Measurements from ENCODE around the gene FOXS1. TPM values are rescaled to one million over a fixed set of nuclear protein-coding genes. Genes with fewer than 3 reads are reported as not detected.

FOXS1 gene
- total RNA-seq, 1 donor from 2014 or later = not detected

DNA sequence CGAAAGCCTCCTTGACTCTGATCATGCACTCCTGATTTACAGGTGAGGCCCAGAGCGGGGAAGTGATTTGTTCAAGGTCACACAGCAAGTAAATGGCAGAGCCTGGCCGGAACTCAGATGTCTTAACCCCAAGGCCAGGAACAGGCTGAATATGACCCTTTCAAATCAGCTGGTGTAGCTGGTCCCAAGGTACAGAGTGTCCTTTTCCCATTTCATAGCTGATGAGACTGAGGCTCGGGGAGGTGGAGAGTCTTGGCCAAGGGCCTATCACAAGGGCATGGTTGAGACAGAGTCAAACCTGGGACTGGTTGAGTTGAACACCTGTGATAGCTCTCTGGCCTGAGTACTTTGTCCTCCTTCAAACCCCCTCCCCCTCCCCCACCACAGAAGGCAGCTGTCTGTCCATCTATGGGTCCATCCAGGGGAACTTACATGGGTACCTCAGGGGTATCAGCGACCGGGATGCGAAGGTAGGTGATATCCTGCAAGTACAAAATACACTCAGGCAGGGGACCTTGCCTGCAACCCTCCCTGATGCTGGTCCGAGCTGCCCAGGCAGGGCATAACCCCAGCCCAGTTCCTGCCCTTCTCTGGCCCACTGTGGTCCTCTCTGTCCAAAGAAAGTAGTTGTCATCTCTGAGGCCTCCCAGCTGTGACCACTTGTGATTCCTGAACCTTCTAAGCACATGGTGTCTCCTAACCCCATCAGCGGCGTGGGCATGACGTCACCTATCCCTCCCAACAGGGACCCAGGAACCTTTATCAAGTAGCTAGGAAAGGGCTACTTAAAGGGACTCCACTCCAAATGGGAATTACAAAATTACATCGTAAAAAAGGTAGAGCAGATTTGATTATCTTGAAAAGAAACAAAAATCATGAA is 19.4 kb upstream of the FOXS1 start:
- Mint-ChIP-seq H3K36me3 (ENCODE audit: low read depth) (peaks cover 2% of the 10 kb centered on the region), H3K9me3 (no peaks in the 10 kb centered on the region), H3K27ac (no peak overlapping the region), H3K4me1 (peaks cover 34% of the 10 kb centered on the region), H3K27me3 (peaks cover 8% of the 10 kb centered on the region), H3K4me3 (no peak overlapping the region)
- no peak for ATAC-seq (ENCODE audit: low read depth)
- intact Hi-C loops (cut with micrococcal nuclease) = loop anchor here (5.0 kb wide), 1 partner anchor 33 kb away; no protein-coding TSS in a partner anchor
- DNase-seq = no peak
- TF ChIP-seq, protein P1, sequence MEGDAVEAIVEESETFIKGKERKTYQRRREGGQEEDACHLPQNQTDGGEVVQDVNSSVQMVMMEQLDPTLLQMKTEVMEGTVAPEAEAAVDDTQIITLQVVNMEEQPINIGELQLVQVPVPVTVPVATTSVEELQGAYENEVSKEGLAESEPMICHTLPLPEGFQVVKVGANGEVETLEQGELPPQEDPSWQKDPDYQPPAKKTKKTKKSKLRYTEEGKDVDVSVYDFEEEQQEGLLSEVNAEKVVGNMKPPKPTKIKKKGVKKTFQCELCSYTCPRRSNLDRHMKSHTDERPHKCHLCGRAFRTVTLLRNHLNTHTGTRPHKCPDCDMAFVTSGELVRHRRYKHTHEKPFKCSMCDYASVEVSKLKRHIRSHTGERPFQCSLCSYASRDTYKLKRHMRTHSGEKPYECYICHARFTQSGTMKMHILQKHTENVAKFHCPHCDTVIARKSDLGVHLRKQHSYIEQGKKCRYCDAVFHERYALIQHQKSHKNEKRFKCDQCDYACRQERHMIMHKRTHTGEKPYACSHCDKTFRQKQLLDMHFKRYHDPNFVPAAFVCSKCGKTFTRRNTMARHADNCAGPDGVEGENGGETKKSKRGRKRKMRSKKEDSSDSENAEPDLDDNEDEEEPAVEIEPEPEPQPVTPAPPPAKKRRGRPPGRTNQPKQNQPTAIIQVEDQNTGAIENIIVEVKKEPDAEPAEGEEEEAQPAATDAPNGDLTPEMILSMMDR (IDR thresholded peaks at IDR 0.05) = no peak
- CTCF ChIA-PET = interaction anchor here (1.0 kb wide), 2 partner anchors 8 to 15 kb away, joined by 3 read pairs; no protein-coding TSS in a partner anchor
- POLR2A ChIA-PET = no interaction called here

DNA sequence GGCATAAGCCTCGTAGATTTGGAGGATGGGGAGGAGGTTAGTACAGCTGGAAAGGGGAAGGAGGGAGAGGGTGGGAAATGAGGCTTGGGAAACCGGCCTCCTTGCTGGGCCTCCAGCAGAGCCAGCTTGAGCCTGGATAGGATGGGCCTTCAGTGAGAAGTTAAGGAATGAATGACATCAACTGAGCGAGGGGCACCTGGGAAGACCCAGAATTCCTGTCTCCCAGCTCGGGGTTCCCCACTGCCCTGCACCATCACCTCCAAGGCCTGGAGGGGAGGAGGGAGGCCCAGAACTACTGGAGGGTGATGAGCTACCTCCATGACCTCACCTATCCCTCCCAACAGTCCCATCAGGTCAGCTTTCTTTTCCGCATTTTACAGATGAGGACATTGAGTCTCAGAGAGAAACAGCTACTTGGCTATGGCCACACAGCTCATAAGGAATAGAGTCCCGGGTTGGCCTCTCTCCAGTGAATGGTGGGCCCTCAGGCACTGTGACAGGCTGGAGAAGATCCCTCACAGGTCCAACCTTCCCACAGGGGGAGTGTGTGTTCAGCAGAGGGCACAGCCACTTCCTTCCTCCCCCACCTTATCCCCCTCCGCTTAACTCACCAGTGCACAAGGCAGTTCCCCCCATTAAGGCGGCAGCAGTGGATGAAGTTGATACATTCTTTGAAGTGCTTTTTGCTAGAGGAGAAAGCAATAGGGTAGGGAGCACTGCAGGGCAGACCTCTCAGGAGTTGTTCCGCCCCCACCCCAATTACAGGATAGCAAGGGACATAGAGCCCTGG is 18.1 kb upstream of the FOXS1 start:
- intact Hi-C loops (cut with micrococcal nuclease) = loop anchor here (5.0 kb wide), 1 partner anchor 34 kb away; no protein-coding TSS in a partner anchor
- Mint-ChIP-seq H3K36me3 (ENCODE audit: low read depth) (no peaks in the 10 kb centered on the region), H3K4me3 (no peak overlapping the region), H3K27ac (no peak overlapping the region), H3K4me1 (peaks cover 24% of the 10 kb centered on the region), H3K9me3 (no peaks in the 10 kb centered on the region), H3K27me3 (peaks cover 8% of the 10 kb centered on the region)
- POLR2A ChIA-PET = interaction anchor here (0.6 kb wide), 2 partner anchors 89 to 290 kb away, joined by 3 to 4 read pairs; no protein-coding TSS in a partner anchor
- CTCF ChIA-PET = interaction anchor here (1.1 to 1.3 kb wide), 2 partner anchors 11 to 228 kb away, joined by 3 to 4 read pairs; no protein-coding TSS in a partner anchor
- DNase-seq (no peak), ATAC-seq (ENCODE audit: low read depth) (no peak)
- TF ChIP-seq, protein P1 (IDR thresholded peaks at IDR 0.05) = no peak

DNA sequence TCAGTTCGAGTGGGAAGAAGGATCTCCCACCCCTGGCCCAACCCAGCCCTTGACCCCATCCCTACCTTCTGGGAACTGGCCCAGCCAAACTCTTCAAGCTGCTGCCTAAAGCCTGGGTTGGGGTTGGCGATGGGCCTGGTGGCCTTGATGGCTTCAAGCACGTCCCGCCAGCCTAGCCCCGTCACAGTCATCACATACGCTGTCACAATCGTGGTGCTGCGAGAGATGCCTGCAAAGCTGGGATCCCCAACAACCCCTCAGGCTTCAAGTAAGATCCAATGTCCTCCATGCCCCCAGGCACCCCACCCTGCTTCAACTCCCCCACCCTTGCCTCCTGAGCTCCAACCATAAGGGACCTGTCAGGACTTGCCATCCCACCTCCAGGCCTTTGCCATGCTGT is 17.1 kb upstream of the FOXS1 start:
- ChIA-PET POLR2A (interaction anchor here (0.6 kb wide), 2 partner anchors 90 to 289 kb away, joined by 3 to 4 read pairs; no protein-coding TSS in a partner anchor), CTCF (interaction anchor here (0.8 to 1.3 kb wide), 2 partner anchors 16 to 229 kb away, joined by 3 read pairs; no protein-coding TSS in a partner anchor)
- H3K4me3 Mint-ChIP-seq = no peak overlapping the region

DNA sequence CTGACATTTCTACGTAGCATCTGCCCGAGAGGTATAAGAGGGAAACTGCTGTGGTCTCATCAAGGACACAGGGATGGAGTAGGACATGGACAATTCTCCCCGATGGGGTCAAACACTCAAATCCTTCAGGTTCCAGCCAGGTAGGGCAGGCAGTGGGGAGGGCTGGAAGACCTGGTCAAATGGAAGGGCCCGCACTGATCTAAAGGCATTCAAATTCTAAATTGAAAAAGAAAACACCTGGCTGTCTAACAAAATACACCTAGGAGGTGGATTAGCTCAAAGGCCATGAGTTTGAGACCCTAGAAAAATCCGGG is 16.7 kb upstream of the FOXS1 start:
- Mint-ChIP-seq H3K4me1 (peaks cover 21% of the 10 kb centered on the region), H3K27me3 (peaks cover 6% of the 10 kb centered on the region), H3K9me3 (no peaks in the 10 kb centered on the region), H3K27ac (no peak overlapping the region), H3K36me3 (ENCODE audit: low read depth) (no peaks in the 10 kb centered on the region), H3K4me3 (peak overlapping the region; percentile 56)
- no peak for ATAC-seq (ENCODE audit: low read depth)
- intact Hi-C loops (cut with micrococcal nuclease) = loop anchor here (5.0 kb wide), 1 partner anchor 35 kb away; no protein-coding TSS in a partner anchor
- no peak for DNase-seq
- TF ChIP-seq, protein P1 (IDR thresholded peaks at IDR 0.05) = no peak
- POLR2A ChIA-PET = interaction anchor here (0.7 kb wide), 1 partner anchor 17 kb away, joined by 5 read pairs; no protein-coding TSS in a partner anchor
- CTCF ChIA-PET = interaction anchor here (0.8 to 1.3 kb wide), 4 partner anchors 9 to 229 kb away, joined by 3 read pairs; no protein-coding TSS in a partner anchor

More for the DNA sequence above, 17.1 kb upstream of the FOXS1 start:
- TF ChIP-seq, protein P1 (IDR thresholded peaks at IDR 0.05) = no peak
- no peak for DNase-seq
- intact Hi-C loops (cut with micrococcal nuclease) = loop anchor here (5.0 kb wide), 1 partner anchor 35 kb away; no protein-coding TSS in a partner anchor
- H3K27ac Mint-ChIP-seq = no peak overlapping the region
- peaks cover 8% of the 10 kb centered on the region for H3K27me3 Mint-ChIP-seq
- H3K4me1 Mint-ChIP-seq = peaks cover 22% of the 10 kb centered on the region
- ATAC-seq (ENCODE audit: low read depth) = no peak
- no peaks in the 10 kb centered on the region for H3K9me3 Mint-ChIP-seq
- no peaks in the 10 kb centered on the region for H3K36me3 Mint-ChIP-seq (ENCODE audit: low read depth)
